DMS153 treated with DMSO at 0.1 percent for 48 hours (cell line): ENCODE data around the gene KRT35.

Source experiments
- DNase-seq: peaks from one replicate; lab custom pipeline; 2025; ENCODE audit not compliant: unreplicated experiment; lab: John Stamatoyannopoulos, UW

The KRT35 gene

DNA sequence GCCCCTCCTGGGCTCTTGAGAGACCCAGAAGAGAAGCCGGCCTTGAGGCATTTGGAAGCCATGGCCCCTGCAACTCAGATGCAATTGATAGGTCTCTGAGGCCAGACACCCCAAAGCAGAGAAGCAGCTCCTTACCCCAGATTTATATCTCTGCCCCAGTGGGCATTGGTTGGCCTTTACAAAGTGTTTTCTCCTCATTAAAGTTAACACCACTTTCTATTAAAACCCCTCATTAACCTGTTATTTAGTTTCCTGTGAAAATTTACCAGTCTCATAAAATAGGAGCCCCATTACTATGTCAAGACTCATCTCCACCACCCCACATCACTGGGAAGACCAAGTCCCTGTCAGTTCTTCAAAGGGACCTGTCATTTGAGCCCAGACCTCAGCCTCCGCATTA lies at the start of gene KRT35:
Gene KRT35 (minus strand): TSS at position 116 of the 400 bp plus-strand sequence. CDS start 54 bp downstream, at position 62.
- no peak for DNase-seq

DNA sequence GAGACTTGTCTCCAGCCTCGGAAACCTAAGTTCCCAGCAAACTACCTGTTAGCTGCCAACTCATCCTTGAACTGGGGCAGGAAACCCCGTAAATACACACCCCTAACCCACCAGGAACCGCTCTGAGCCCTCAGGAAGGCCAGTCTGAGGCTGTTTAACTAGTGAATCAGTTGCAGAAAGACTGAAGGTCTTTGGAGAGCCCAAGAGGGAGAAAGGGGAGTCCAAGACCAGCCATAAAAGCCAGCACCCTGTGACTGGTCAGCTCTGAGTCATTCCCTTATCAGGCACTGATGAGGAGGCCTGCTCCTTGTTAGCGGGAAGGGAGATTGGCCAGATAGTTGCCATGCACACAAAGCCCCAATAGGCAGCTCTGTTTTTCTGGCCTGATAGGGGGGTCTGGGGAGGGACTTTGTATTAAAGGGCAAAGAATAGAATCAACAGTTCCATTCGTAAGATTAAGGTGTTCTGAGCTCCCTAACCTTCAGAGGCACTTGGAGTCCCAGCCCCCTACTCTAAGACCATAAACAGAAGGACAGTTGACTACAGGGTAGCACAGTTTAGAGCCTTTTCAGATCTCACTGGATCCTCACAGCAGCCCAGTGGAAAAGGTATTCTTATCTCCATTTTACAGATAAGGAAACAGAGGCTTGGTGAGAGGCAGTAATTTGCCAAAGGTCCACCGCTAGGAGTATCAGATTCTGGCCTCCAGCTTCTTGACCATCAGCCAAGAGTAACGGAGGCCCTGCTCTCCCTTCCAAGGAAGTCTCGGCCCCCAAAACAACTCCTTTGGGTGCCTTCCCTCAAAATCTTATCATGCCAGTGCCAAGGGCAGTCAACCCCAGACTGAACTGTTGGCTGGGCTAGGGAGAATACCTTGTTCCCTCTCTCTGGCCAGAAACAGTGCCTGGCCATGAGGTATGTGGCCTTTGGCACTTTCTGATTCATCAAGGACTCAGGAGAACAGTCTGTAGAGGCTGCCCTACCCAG lies 49.4 kb upstream of the KRT35 start:
- no peak for DNase-seq

- peak; percentile 81 for DNase-seq
Measured at GRCh38 chr17:41529491-41529915, 48.6 kb upstream of the KRT35 start.

DNA sequence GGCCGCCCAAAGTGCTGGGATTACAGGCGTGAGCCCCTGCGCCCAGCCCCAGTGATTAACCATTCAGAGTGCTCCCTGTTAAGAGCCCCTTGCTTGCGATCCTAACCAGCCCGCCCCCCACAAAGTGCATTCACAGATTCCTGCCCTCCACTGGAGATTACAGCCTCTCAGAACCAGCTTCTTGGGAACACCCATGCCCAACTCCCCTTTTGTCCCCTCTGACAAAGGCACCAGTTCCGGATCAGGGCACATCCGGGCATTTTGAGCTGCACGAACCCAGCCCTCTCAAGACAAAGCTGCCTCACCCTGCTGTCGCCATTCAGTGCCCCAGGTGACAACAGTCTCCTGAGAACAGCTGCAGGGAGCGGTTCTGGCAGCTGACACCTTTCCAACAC lies 48.0 kb upstream of the KRT35 start:
- peak; percentile 81 for DNase-seq

- DNase-seq = no peak
Measured at GRCh38 chr17:41527063-41528023, 46.4 kb upstream of the KRT35 start.

DNA sequence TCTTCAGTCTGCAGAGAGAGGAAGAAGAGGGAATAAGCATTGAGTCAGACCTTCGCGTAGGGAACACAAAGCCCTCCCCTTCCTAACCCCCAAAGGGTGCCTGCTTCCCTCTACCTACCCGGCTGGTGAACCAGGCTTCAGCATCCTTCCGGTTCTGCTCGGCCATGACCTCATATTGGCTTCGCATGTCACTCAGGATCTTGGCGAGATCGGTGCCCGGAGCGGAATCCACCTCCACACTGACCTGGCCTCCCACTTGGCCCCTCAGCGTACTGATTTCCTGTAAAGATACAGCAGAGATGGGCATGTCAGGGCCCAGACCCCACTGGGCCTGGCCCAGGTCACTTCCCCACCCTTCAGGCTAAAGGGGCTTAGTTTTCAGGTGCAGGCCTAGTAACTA lies 43.3 kb upstream of the KRT35 start:
- DNase-seq = no peak

- DNase-seq = no peak
Measured at GRCh38 chr17:41523787-41524186, 42.8 kb upstream of the KRT35 start.

DNA sequence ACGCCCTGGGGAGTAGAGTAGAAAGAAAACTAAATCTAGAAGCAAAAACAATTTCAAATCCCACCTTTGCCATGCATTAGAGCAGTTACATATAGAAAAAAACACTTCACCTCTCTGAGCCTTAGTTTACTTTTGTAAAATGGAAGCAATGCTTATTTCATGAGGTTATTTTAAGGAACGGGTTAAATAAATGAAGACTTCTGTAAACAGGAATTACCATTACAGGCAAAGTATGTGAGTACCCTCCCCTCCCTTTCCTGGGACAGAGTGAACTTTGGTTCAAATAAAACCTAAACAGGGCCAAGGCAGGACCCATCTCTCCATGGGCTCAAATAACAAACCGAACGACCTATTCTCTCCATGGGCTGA lies 42.3 kb upstream of the KRT35 start:
- no peak for DNase-seq

DNA sequence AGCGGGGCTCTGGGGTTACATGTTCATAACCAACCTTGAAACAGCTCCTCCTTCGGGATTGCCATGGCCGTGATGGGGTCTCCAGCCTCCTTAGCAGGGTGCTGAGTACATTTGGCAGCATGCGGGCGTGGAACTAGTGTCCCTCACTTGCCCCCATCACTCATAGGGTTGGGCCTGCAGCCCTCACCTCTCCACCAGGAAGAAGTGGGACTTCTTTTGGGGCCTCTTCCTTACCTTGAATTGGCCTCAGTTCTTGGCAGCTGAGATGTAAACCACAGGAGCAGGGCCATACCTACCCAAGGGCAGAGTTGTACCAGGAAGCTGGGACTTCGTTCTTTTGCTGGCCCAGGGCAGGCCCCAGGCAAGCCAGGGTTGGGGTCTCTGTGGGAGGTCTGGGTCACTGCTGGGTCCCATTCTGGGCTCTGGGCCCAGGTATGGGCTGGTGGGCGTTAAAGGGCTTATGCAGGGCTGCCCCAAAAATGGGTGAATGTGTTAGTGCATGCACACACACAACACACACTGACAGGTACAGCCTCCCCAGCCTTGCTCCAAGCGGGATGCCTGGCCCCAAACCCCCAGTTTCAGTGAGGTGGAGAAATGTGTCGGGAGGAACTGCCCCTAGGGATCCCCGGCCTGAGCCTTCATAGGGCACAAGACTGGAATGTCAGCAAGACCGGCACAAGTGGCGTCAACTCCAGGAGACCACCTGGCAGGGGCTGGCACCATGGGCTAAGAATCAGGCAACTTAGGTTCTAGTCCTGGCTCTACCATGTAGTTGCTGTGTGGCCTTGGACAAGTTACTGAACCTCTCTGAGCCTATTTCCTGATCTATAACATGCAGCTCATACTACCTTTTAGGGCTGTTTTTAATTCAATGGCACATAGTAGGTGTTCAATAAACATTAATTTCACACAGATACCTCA lies 41.6 kb upstream of the KRT35 start:
- DNase-seq = no peak

- DNase-seq = no peak
Measured at GRCh38 chr17:41521574-41522261, 40.8 kb upstream of the KRT35 start.

DNA sequence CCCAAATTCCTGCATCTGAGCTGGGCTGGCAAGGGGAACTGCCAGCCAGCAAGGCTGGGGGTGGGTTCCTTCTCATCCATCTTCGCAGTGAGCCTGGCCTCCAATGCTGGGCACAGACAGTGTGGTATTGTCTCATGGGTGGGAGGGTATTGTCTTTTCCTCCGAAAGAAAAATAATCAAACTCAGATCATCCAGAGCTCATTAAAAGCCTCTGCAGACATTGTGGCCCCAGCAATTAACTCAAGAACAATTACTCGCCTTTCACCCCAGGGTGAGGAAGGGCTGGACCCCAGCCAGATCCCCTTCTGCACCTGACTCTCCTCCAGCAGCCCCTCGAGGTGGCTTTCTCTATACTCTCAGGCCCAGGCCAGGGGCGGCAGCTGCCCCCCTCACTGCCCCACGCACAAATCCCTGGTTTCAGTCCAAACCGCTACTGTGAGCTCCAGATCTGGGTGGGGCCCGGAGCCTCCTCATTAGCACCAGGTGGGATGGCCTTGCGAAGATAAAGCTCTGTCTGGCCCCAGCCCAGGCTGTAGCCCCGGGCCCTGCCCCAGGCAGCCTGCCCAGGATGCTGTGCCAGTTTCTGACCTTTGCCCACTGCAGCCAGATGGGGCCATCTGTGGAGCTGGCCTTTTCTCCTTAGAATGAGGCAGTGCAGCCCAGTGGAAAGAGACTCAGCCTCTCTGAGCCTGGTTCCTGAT lies 40.0 kb upstream of the KRT35 start:
- DNase-seq = peak; percentile 78

DNA sequence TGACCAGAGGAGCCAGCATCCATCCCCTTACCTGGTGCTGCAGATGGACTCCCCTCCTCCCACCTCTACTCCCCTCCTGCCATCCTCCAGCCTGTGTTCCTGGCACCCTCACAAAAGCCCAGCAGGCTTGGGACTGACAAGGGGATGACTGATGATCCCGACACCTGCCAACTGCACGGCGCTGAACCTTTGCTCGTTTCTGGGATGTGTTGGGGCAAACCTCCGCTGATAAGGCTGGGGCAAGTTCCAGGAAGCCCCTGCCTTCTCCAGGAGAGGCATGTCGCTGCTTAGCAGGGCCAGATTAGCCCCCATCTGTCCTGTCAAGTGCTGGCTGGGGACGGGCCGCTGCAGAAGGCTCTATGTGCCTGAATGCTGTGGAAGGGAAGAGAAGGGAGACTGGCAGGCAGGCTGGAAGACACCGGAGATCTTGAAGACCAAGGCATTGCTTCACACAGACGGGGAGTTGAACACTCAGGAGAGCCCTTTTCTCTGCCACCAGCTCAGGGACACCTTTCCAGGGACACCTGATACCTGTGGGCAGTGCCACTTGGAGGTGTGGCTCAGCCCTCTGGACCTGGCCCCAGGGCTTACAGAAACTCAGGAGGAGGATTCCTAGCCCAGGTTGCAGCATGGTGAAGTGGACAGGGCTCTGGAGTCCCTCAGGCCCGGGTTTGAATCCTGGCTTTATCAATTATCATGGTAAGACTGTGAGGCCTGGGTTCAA lies 38.7 kb upstream of the KRT35 start:
- peak; percentile 77 for DNase-seq

DNA sequence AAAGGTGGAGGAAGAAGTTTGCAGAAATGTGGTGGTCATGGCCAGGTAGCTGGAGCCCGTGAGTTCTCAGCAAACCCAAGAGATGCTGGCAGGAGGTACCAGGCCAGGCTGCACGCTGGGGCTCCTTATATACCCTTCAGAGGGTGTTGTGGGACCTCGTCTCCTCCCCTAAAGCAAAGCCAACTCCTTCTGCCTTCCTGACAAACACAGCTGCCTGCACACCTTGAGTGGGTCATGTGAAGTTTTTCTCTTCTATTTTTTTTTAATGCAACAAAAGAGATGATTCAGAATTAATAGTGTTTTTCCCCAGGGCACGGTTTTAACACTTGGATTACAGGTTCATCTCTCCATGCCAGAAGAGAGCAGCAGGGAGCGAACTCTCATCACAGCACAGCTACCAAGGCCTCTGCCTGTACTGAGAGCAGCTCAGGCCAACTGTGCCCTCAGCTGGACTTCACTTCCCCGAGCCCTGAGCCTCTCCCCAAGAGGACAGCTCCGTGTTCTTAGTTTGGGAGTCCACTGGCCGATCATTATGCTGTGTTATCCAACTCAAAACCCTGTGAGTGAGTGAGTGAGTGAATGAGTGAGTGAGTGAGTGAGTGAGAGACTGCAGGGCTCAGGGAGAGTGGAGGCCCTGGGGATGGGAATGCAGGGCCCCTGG lies 38.0 kb upstream of the KRT35 start, which contains the start of gene KRT15:
Gene KRT15 (minus strand): TSS at position 102 of the 661 bp plus-strand sequence. CDS start 63 bp downstream, at position 39.
- DNase-seq = peak; percentile 35

DNA sequence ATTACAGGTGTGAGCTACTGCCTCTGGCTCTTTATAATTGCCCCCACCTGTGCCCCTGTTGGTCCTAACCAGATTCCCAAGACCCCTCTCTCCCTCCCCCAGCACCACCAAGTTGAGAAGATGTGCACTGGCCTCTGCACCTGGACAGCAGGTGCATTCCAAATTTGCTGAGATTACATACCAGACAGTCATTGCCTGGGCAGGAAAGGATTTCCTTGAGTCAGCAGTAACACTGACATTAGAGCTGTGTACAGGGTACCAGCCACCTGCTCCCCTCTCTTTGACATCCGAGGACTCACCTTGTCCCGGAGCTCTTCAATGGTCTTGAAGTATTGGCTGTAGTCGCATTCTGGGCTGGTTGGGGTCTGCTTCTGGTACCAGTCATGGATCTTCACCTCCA lies 37.1 kb upstream of the KRT35 start:
- DNase-seq = no peak

- DNase-seq = no peak
Measured at GRCh38 chr17:41516830-41517283, 35.9 kb upstream of the KRT35 start.

DNA sequence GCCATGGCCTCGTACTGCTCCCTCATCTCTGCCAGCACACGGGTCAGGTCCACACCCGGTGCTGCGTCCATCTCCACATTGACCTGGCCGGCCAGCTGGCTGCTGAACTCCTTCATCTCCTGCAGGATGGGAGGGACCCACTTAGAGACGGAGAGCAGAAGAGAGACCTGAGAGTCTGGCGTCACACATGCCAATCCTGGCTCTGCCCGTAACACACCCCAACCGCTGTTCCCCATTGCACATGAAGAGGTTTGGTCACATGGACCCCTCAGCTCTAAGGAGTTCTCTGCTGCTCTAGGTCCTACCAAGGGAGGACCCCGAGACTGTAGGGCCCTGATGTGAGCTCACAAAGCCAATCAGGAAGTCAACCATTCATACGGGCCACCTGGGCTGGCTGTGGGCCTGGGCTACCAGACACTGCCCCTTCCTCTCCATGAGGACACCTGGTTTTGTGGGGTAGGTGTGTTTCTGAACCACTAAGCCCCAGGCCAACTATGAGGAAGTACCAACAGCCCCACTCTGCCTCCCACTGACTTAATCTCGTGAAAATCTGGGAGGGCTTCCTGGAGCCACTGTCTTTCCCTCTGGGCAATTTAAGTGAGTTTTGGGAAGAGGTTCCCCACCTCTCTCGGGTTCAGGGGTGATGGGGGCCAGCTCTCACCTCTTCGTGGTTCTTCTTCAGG lies 35.3 kb upstream of the KRT35 start:
- DNase-seq = no peak

GRCh38 chr17:41513168-41513547 lies 32.2 kb upstream of the KRT35 start:
- peak; percentile 12 for DNase-seq
